Measurements from ENCODE around the gene ZBTB6. TPM values are rescaled to one million over a fixed set of nuclear protein-coding genes. Genes with fewer than 3 reads are reported as not detected.
"Not testable (repeated sequence)": the region's sequence is repeated elsewhere in the genome, so short reads cannot be mapped to it uniquely, and the experiment has no call there.

Gene ZBTB6
- polyA plus RNA-seq, 12 donors = 9.0 to 13.7 (median 12.0) TPM; not detected in 1

DNA sequence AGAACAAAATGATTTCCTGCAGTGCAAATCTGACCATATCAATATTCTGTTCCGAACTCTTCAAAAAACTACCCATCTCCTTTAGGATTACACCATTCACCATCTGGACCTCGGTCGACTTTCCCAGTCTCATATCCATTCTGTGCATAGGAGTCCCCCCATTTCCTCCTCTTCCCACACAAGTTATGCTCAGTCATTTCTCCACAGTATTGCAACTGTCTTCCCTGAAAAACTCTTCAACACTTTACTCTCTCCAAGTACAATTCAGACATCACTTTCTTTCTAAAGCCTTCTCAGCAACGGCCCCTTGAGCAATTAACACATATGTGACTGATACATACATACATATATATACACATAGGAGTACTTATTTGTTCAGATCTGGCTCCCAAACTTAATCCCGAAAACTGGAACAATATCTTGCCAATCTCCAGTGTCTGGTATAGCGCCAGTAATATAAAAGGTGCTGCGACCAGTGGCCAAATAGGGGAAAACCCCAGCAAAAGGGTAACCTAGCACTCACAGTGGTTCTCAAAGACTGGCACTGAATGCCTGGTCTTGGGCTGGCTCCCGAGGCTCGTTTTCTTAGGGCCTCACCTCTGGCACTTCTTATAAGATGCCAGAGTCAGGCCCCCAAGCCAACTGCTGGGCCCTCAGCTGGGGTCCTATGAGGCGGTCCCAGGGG, 17.6 kb upstream of the ZBTB6 start:
- peak; percentile 32 for DNase-seq

DNA sequence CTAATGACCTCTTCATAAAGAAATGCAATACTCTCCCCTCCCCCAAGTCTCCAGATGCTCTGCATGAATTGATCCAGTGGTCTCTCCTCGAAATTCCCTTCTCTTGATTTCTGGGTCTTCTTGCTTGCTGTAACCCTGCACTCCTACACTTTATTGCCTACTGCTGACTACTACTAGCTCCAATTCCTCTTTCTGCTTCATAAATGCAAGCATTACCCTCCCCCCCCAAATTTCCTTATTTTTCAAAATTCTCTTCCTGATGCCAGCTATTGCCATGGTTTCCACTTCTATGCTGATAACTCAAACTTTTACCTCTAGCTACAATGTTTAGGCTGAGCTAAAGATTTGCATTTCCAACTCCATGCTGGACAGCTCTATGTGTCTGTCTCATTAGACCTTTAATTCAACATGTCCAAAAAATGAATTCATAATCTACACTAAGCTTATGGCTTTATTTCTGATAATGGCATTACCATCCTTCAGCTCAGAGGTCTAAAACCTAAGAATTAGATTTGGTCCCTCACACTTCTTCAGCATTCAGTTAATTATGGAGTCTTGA, 16.8 kb upstream of the ZBTB6 start:
- DNase-seq = no peak

DNA sequence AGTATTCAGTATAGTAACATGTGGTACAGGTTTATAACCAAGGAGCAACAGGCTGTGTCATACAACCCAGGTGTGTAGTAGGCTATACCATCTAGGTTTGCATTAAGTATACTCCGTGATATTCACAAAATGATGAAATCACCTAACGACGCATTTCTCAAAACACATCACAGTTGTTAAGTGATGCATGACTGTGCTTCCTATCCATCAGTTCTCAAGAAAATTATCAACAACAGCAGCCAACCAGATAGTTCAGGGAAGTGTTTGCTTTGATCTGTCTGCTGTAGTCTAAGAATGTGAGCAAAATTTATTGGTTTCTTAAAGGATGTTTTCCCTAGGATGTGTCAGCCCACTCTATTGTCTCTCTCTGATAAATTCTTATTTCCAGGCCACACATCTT, 10.8 kb upstream of the ZBTB6 start:
- no peak for DNase-seq

DNA sequence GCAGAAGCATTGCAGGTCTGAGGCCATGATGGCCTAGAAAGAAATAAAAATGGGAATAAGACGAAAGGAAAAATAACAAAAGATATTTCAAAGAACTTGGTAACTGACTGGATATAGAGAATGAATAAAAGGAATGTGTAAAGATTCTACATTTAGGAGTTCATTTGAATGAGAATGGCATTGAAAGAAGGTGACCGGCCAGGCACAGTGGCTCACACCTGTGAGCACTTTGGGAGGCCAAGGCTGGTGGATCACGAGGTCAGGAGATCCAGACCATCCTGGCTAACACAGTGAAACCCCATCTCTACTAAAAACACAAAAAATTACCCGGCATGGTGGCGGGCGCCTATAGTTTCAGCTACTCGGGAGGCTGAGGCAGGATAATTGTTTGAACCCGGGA, 9.6 kb upstream of the ZBTB6 start:
- no peak for DNase-seq

DNA sequence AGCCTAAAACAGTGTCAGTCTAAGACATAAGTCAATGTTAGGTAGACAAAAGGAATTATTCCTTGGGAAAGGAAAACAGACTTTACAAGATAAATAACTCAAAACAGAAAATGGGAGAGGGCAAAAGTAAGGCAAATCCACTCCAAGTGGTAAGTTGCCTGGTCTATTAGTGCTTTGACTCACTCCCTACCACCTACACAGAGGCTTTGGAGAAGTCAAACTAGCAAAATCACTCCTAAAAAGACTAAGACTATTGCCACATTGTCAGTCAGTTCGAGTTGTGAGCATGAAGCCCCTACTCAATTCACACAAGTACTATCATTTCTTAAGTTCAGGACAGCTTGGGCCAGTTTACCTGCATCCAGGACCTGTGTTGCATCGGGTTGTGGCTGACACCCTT, 5.2 kb upstream of the ZBTB6 start:
- no peak for DNase-seq

DNA sequence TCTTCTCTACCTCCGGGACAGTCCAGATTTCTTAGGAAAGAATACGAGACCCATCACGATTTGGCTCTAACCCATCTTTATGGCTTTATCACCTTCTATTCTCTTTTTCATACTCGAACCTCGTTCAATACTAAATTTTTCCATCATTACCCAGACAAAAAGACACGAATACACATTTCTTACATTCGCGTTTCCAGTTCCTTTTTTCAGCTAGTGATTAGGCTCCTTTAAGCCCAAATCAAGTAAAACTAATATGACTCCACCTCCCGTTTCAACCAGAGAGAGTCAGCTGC, 506 bp downstream of the ZBTB6 start:
- DNase-seq = no peak

DNA sequence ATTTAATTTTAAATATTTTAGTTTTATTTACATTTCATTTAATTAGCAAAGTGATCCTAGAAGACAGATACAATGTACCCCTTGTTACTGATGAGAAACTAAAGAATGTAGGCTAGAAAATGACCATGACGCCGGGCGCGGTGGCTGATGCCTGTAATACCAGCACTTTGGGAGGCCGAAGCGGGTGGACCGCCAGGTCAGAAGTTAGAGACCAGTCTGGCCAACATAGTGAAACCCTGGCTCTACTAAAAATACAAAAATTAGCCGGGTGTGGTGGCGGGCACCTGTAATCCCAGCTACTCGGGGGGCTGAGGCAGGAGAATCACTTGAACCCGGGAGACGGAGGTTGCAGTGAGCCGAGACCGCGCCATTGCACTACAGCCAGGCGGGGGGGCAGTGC, 7.0 kb downstream of the ZBTB6 start:
- not testable (repeated sequence) for DNase-seq

DNA sequence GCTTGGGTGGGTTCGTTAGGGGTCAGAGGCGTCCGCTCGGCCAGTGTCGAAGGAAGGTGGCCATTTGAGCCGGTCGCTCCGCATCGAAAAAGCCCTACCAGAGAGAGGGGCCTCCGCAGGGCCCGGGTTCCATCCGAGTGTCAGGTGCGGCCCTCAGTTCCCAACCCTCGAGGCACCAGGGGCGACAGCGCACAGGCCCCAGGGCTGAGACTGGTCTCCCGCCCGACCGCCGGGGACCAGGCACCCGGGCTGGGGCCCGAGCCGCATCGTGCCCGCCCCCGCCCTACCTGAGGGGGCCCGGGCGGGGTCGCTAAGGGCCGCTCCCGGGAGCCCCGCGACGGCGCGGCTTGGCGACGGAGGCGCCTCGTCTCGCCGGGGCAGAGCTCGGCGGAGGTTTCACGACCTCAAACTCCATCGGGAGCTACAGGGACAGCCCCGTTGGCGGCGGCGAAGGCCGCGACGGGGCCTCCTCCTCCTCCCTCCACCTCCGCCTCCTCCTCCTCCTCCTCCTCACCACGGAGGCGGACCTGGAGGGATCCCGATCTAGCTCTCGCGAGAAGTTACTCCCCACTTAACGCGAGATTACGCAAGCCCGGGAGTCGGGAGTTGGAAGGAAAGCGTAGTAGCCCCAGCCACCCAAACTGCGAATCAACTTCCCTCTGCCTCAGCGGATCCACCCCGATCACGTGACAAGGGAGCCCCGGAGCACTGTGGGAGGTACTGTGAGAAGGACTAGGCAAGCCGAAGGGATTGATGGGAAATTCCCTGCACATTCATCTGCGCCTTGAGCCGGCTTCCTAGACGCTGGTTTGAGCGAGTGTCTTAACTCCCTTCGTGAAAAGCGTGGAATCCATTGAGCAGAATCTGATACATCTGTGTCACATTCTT, 8.1 kb downstream of the ZBTB6 start, which contains the start of gene RC3H2:
RC3H2 (minus strand) TSS at position 537 of the 888 bp plus-strand sequence. CDS start 7,850 bp downstream, outside the sequence.
- peak; percentile 100 for DNase-seq

DNA sequence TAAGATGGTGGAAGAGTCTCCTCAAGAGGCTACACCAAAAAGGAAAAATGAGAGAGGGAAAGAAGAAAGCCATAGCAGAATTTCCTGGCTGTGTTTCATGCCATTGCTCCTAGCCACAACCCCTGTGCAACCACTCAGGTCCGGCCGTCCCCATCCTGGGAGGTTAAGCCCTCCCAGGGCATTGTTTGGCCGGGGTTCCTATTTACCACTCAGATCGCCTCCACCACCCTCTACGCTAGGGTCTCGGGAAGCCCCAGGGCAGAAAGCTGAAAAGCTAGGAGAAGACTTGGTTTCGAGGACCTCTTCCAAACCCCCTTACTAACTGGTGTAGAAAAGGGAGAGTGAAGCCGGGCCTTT, 8.7 kb downstream of the ZBTB6 start:
- DNase-seq = peak; percentile 45

DNA sequence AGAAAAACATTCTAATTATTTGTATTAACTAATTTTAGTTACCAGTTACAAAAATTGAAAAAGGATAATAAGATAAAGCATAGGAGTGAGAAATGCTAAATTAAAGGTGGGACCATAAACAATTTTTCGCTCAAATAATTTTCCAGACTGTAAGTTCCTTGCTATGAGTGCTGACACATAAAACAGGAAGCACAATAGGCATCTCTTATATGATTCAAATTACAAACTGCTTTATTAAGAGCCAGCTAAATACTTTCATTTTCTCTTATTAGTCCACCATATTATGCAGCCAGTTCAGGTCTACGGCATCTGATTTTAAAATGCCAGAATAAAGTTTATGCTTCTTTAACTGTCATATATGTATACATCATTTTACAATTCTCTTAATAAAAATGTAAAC, 12.3 kb downstream of the ZBTB6 start:
- no peak for DNase-seq

DNA sequence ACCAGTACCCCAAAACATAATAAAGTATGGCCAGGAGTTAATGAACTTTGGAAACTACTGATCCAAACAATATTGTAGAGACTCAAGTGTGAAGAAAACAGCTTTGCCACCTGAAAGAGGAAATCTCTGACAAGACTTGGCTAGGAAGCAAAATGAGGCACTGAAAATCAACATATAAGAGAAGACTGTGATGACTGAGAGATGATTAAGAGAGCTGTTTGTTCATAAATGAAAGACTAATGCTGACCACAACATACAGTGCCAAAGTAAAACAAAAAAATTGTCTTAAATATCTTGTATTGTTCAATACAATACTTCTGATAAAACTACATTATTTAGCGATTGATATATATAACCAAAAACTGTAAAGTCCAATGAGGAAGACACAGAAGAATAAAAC, 15.2 kb downstream of the ZBTB6 start:
- DNase-seq = no peak

DNA sequence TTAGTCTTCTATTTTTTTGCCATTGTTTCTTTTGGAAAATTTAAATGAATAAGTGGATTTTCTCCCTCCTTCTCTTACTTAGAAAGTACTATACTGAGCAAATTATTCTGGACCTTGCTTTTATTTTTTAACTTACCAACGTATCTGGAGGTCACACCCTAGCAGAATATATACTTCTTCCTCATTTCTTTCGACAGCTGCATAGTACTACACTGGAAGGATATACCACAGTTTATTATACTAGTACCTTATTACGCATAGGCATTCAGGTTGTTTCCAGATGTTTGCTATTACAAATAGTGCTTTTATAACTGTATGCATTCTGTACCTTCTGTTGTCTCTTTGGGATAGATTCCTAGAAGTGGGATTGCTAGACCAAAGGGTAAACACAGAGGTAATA, 24.6 kb downstream of the ZBTB6 start:
- no peak for DNase-seq

DNA sequence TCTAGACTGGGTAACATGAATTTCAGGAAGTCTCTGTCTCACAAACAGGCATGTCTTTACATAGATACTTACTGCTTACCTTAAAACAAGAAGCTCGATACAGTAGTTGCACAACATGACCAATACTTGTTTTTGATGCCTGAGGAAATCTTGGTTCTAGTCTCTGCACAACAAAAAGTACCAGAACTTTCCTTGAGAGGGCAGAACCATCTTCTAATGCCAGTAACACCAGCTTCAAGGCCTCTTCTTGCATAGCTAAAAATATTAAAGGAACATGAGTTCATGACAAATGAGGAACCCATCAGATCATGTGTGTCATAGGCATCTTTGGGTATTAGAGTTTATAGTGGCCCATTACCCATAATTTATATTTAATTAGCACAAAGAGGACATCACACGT, 30.0 kb downstream of the ZBTB6 start:
- DNase-seq = no peak

DNA sequence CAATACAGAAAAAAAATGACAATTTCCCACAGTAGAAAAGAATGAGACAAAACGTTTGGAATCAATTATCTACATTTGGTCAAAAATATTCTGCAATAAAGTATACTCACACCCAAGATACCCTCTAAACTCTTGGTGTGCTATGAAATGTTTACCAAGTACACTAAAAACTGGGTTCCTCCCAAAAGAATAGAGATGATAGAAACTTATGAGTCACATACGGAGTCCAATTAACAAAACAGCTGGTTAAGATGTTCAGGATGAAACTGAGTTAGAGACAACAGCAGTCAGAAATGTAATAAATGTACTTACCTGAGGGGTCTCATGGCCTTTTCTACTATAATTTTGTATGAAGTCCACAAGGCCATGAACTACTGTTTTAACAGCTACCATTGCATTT, 33.7 kb downstream of the ZBTB6 start:
- DNase-seq = no peak

DNA sequence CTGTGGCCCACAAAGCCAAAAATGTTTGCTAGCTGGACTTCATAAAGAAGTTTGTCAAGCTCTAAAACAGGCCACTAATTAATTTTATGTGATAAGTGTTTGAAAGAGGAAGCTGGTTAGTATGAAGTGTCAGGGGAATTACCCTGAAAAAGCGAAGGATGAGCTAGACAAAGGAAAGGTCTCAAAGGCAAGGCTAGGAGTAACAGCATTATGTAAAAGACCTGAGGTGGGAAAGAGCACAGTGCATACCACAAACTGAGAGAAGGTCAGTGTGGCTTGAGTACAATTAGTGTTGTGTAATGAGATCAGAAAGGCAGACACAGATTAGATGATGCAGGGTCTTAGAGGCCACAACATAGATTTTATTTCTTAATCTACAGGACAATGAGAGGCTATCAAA, 37.6 kb downstream of the ZBTB6 start:
- no peak for DNase-seq

DNA sequence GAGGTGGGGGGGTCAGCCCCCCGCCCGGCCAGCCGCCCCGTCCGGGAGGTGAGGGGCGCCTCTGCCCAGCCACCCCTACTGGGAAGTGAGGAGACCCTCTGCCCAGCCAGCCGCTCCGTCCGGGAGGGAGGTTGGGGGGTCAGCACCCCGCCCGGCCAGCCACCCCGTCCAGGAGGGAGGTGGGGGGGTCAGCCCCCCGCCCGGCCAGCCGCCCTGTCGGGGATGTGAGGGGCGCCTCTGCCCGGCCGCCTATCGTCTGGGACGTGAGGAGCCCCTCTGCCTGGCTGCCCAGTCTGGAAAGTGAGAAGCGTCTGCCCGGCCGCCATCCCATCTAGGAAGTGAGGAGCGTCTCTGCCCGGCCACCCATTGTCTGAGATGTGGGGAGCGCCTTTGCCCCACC, 45.8 kb downstream of the ZBTB6 start:
- DNase-seq = not testable (repeated sequence)

DNA sequence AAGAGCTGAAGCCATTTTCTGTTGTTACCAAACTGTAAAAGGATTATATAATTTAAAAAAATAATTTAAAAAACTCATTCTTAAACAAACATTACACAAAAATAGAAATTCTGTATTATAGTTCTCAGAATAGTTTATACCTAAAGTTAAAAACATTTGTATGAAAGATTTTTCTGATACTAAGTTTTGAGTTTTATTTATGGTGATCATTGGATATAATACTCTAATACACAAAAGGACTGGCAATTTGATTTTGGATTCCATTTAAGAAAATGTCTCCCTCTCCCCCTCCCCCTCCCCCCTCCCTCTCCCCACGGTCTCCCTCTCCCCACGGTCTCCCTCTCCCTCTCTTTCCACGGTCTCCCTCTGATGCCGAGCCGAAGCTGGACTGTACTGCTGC, 47.0 kb downstream of the ZBTB6 start:
- no peak for DNase-seq

DNA sequence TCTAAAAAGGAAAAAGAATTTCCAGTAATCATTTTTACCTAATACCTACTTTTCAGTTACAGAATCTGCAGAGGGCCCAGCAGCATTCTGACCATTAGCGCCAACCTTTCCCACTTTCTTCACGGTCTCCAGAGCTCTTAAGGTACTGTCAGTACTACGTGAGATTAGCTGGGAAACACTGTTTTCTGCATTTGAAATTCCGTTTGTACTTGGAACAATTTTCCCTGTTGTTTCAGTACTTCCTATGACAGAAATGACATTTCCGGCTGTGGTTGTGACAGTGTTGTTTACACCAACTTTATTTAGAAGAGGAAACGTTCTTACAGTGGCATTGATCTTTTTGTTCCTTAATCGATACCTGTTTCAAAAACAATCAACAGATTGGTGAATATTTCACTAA, 47.8 kb downstream of the ZBTB6 start:
- DNase-seq = no peak

DNA sequence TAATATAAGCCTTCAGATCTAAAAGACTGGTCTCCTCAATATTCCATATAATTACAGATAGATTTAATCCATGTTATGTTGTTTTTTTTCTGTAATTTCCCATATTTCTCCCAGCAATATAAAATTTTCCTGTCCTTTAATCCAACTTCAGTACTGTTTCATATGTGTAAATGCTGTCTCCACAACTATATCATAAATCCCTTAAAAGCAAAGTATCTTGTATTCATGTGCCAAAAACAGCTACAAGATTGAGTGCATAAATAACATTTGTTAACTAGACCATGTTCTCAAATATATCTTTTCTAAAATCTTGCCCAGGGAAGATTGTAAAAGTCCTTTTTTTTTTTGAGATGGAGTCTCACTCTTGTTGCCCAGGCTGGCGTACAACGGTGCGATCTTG, 49.7 kb downstream of the ZBTB6 start:
- no peak for DNase-seq

DNA sequence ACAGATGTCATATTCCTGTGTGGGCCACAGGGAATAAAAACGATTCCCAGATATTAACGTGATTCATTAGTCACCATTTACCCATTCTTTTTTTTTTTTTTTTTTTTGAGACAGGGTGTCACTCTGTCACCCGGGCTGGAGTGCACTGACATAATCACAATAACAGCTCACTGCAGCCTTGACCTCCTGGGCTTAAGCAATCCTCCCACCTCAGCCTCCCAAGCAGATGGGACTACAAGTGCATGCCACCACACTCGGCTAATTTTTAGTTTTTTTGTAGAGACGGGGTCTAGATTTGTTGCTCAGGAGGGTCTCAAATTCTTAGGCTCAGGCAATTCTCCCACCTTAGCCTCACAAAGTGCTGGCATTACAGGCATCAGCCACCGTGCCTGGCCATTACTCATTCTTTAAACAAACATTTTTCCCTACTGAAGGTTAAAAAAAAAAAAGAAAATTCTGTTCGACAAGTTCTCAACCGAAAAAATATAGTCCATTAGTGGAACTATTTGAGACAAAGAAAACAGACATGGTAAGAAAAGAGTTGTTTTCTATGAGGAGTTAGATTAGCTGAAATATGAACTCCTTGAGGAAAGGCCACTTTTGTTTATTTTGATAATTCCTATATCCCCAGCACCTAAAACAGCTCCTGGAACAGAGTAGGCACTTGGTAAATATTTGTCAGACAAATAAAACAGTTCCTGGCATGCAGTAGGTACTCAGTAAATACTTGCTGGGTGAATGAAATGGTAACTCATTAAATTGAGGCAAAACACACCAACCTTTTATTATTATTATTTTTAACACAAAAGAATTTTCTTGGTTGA, 52.6 kb downstream of the ZBTB6 start:
- no peak for DNase-seq
